ENCODE data around the gene TXLNG. TPM values are rescaled to one million over a fixed set of nuclear protein-coding genes. Genes with fewer than 3 reads are reported as not detected.

The TXLNG gene
- total RNA-seq, 1 experiment from 2014 or later: 17.4 TPM

- DNase-seq: no peak
- peak overlapping the region; percentile 81; the same call in 1 of the 2 replicates for H3K4me3 ChIP-seq
- no TSS peak for BruUV-seq (replicated peaks)
- CTCF ChIA-PET: no interaction called here
- peaks cover 14% of the 10 kb centered on the region for H4K20me1 ChIP-seq (ENCODE audit: insufficient read depth)
- no peaks in the 10 kb centered on the region for H3K27me3 ChIP-seq (ENCODE audit: insufficient read depth, low read depth)
- POLR2A ChIA-PET (ENCODE audit: unreplicated experiment): interaction anchor here (0.5 kb wide), 1 partner anchor 15 kb away, joined by 5 read pairs; no protein-coding TSS in a partner anchor
- no peaks in the 10 kb centered on the region for H3K9me3 ChIP-seq (ENCODE audit: insufficient read depth, low read depth)
- 0 out of 2 replicates have a peak, but pooled peaks cover 3% of the 10 kb centered on the region for H3F3A ChIP-seq (ENCODE audit: insufficient read depth, low read depth)
- no peak overlapping the region for H3K27ac ChIP-seq
- peaks cover 65% of the 10 kb centered on the region for H3K79me2 ChIP-seq (ENCODE audit: low read depth)
- H3K4me2 ChIP-seq: peak overlapping the region; percentile 94
- H3K36me3 ChIP-seq (ENCODE audit: low read depth): no peaks in the 10 kb centered on the region
- H3K4me1 ChIP-seq (replicated peaks; ENCODE audit: insufficient read depth): peaks cover 21% of the 10 kb centered on the region
- H2AFZ ChIP-seq: no peak overlapping the region
- intact Hi-C loops (cut with micrococcal nuclease; ENCODE audit: unreplicated experiment): loop anchor here (5.0 kb wide), 1 partner anchor 179 kb away; no protein-coding TSS in a partner anchor
- TF ChIP-seq, protein P1, sequence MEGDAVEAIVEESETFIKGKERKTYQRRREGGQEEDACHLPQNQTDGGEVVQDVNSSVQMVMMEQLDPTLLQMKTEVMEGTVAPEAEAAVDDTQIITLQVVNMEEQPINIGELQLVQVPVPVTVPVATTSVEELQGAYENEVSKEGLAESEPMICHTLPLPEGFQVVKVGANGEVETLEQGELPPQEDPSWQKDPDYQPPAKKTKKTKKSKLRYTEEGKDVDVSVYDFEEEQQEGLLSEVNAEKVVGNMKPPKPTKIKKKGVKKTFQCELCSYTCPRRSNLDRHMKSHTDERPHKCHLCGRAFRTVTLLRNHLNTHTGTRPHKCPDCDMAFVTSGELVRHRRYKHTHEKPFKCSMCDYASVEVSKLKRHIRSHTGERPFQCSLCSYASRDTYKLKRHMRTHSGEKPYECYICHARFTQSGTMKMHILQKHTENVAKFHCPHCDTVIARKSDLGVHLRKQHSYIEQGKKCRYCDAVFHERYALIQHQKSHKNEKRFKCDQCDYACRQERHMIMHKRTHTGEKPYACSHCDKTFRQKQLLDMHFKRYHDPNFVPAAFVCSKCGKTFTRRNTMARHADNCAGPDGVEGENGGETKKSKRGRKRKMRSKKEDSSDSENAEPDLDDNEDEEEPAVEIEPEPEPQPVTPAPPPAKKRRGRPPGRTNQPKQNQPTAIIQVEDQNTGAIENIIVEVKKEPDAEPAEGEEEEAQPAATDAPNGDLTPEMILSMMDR (conservative IDR thresholded peaks at IDR 0.05): no peak
- H3K9me2 ChIP-seq (ENCODE audit: insufficient read depth): no peaks in the 10 kb centered on the region
Measured at GRCh38 chrX:16867947-16868346, 81.7 kb downstream of the TXLNG start.

DNA sequence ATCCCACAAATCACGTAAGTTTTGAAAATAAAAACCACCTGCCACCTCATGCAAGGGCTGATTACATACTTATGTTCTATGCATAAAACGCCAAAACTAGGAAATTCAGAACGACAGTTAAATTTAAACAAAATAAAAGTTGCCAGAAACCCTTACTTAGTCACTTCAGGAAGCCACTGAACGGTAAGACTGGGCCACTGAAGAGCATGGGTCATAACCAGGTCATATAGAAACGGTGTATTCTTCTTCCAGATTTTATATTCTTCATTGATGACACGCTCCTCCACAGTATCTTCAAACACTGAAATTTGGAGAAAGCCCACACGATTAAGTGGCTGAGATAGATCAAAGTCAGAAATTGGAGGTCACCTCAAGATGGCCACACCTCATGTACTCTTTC, 82.7 kb downstream of the TXLNG start:
- H3K4me1 ChIP-seq (replicated peaks; ENCODE audit: insufficient read depth): peaks cover 21% of the 10 kb centered on the region
- POLR2A ChIA-PET (ENCODE audit: unreplicated experiment): no interaction called here
- H3K9me2 ChIP-seq (ENCODE audit: insufficient read depth): no peaks in the 10 kb centered on the region
- peak overlapping the region; percentile 81 for H3K4me3 ChIP-seq
- peak overlapping the region; percentile 94 for H3K4me2 ChIP-seq
- no peaks in the 10 kb centered on the region for H3K9me3 ChIP-seq (ENCODE audit: insufficient read depth, low read depth)
- H3K27me3 ChIP-seq (ENCODE audit: insufficient read depth, low read depth): no peaks in the 10 kb centered on the region
- 0 out of 2 replicates have a peak, but pooled peaks cover 3% of the 10 kb centered on the region for H3F3A ChIP-seq (ENCODE audit: insufficient read depth, low read depth)
- intact Hi-C loops (cut with micrococcal nuclease; ENCODE audit: unreplicated experiment): loop anchor here (5.0 kb wide), 1 partner anchor 178 kb away; no protein-coding TSS in a partner anchor
- H3K79me2 ChIP-seq (ENCODE audit: low read depth): peaks cover 56% of the 10 kb centered on the region
- H4K20me1 ChIP-seq (ENCODE audit: insufficient read depth): peaks cover 14% of the 10 kb centered on the region
- no peak for DNase-seq
- BruUV-seq (replicated peaks): TSS peak; percentile 34
- CTCF ChIA-PET: no interaction called here
- no peak for TF ChIP-seq EZH2 (IDR thresholded peaks at IDR 0.05; ENCODE audit: low read depth)
- TF ChIP-seq, protein P1 (conservative IDR thresholded peaks at IDR 0.05): no peak
- no peaks in the 10 kb centered on the region for H3K36me3 ChIP-seq (ENCODE audit: low read depth)
- H2AFZ ChIP-seq: 0 out of 2 replicates have a peak overlapping the region, but pooled peaks have one; percentile 48
- H3K27ac ChIP-seq: 0 out of 2 replicates have a peak overlapping the region, but pooled peaks have one; percentile 16

GRCh38 chrX:16869393-16870094, 83.3 kb downstream of the TXLNG start:
- no TSS peak for BruUV-seq (replicated peaks)
- 0 out of 2 replicates have a peak, but pooled peaks cover 3% of the 10 kb centered on the region for H3F3A ChIP-seq (ENCODE audit: insufficient read depth, low read depth)
- H3K4me1 ChIP-seq (replicated peaks; ENCODE audit: insufficient read depth): peaks cover 21% of the 10 kb centered on the region
- H3K9me3 ChIP-seq (ENCODE audit: insufficient read depth, low read depth): no peaks in the 10 kb centered on the region
- CTCF ChIA-PET: no interaction called here
- TF ChIP-seq, protein P1 (conservative IDR thresholded peaks at IDR 0.05): no peak
- no peak for TF ChIP-seq EZH2 (IDR thresholded peaks at IDR 0.05; ENCODE audit: low read depth)
- peaks cover 14% of the 10 kb centered on the region for H4K20me1 ChIP-seq (ENCODE audit: insufficient read depth)
- POLR2A ChIA-PET (ENCODE audit: unreplicated experiment): interaction anchor here (0.6 kb wide), 1 partner anchor 79 kb away, joined by 5 read pairs; no protein-coding TSS in a partner anchor
- intact Hi-C loops (cut with micrococcal nuclease; ENCODE audit: unreplicated experiment): loop anchor here (1.0 to 5.0 kb wide), 3 partner anchors 14 to 178 kb away; partner anchors contain the start of gene REPS2
- H3K27ac ChIP-seq: peak overlapping the region; percentile 78
- peak overlapping the region; percentile 94 for H3K4me2 ChIP-seq
- DNase-seq: peak in 1 of 2 experiments; percentile 36
- H3K79me2 ChIP-seq (ENCODE audit: low read depth): peaks cover 49% of the 10 kb centered on the region
- peak overlapping the region; percentile 80 for H2AFZ ChIP-seq
- no peaks in the 10 kb centered on the region for H3K36me3 ChIP-seq (ENCODE audit: low read depth)
- H3K4me3 ChIP-seq: peak overlapping the region; percentile 81
- H3K27me3 ChIP-seq (ENCODE audit: insufficient read depth, low read depth): no peaks in the 10 kb centered on the region
- H3K9me2 ChIP-seq (ENCODE audit: insufficient read depth): no peaks in the 10 kb centered on the region
